H1 (cell line): ENCODE results near the gene RBMS1. TPM values are rescaled to one million over a fixed set of nuclear protein-coding genes. Genes with fewer than 3 reads are reported as not detected.

Experiments
- CTCF ChIA-PET: fragments of 300-600 bp; sonication (Branson Sonifier 250); formaldehyde crosslinking; loops from one replicate; lab custom pipeline; 2021; ENCODE audit not compliant: partially characterized antibody; lab: Charles Lee
- POLR2A ChIA-PET: fragments of 300-600 bp; sonication (Branson Sonifier 250); formaldehyde crosslinking; loops from one replicate; lab custom pipeline; 2021; ENCODE audit warnings: inconsistent platforms; ENCODE audit not compliant: partially characterized antibody; lab: Charles Lee
- DNase-seq, 2 experiments: peaks; one replicate each; pipeline versions ENCODE4 v3.0.0 to v3.0.0-alpha.2; 2010 to 2022; ENCODE audit warnings: low spot score in 2 of 2, low read depth in 1 of 2, mixed read lengths in 1 of 2
- FAIRE-seq: peaks from 2 replicates; lab custom pipeline; 2011; peaks lifted over from hg19 to GRCh38; lab: Jason Lieb, UNC
- H2AFZ ChIP-seq: 2 replicates; pipeline ENCODE4 v1.8.1; 2012; ENCODE audit warnings: low read length, inconsistent platforms
- H2AK5ac ChIP-seq: 2 replicates; pipeline ENCODE4 v1.6.1; 2013; ENCODE audit warnings: low read depth, low read length
- H2BK120ac ChIP-seq: replicated peaks from 2 replicates; pipeline ENCODE3; 2013; ENCODE audit warnings: low read depth, low read length, inconsistent platforms
- H2BK12ac ChIP-seq: 2 replicates; pipeline ENCODE4 v1.6.1; 2013; ENCODE audit warnings: low read depth, low read length
- H2BK15ac ChIP-seq: 2 replicates; pipeline ENCODE4 v1.6.1; 2013; ENCODE audit warnings: low read length
- H2BK20ac ChIP-seq: 2 replicates; pipeline ENCODE4 v1.6.1; 2013; ENCODE audit warnings: low read length
- H2BK5ac ChIP-seq: 2 replicates; pipeline ENCODE4 v1.6.1; 2013; ENCODE audit warnings: low read depth, low read length
- H3K14ac ChIP-seq: 2 replicates; pipeline ENCODE4 v1.6.1; 2013; ENCODE audit warnings: inconsistent platforms; ENCODE audit not compliant: insufficient read length
- H3K18ac ChIP-seq: 2 replicates; pipeline ENCODE4 v1.6.1; 2013; ENCODE audit warnings: low read length; ENCODE audit errors: extremely low read depth
- H3K23ac ChIP-seq: 2 replicates; pipeline ENCODE4 v1.6.1; 2013; ENCODE audit warnings: inconsistent platforms; ENCODE audit not compliant: insufficient read length
- H3K23me2 ChIP-seq: 2 replicates; pipeline ENCODE4 v1.6.1; 2013; ENCODE audit warnings: low read depth, low read length
- H3K27ac ChIP-seq: 2 replicates; pipeline ENCODE4 v1.6.1; 2011; ENCODE audit warnings: low read depth, low read length, inconsistent platforms
- H3K27me3 ChIP-seq, 4 experiments: replicated peaks in 1 of 4; 1 replicate in 1 of 4; 2 replicates in 3 of 4; pipeline versions ENCODE4 v1.6.1 to v1.8.1; 2011 to 2013; ENCODE audit warnings: low read length in 3 of 4, mild to moderate bottlenecking in 3 of 4, inconsistent platforms in 2 of 4, mixed read lengths in 2 of 4, moderate library complexity in 1 of 4; ENCODE audit not compliant: control insufficient read depth in 3 of 4, insufficient read depth in 3 of 4; ENCODE audit errors: extremely low read depth in 1 of 4
- H3K36me3 ChIP-seq, 4 experiments: 2 replicates each; pipeline versions ENCODE4 v1.6.1 to v1.8.1; 2011 to 2013; ENCODE audit warnings: mild to moderate bottlenecking in 4 of 4, low read length in 3 of 4, moderate library complexity in 2 of 4, control low read depth in 1 of 4, inconsistent platforms in 1 of 4; ENCODE audit not compliant: insufficient read depth in 4 of 4, control insufficient read depth in 2 of 4
- H3K4ac ChIP-seq: replicated peaks from 2 replicates; pipeline ENCODE3; 2013; ENCODE audit warnings: low read length, low read depth, mixed read lengths, inconsistent platforms; ENCODE audit not compliant: insufficient read length
- H3K4me1 ChIP-seq, 4 experiments: replicated peaks in 1 of 4; 1 replicate in 1 of 4; 2 replicates in 3 of 4; pipeline versions ENCODE4 v1.6.1 to v1.8.1; 2011 to 2013; ENCODE audit warnings: low read length in 3 of 4, inconsistent platforms in 2 of 4, mixed read lengths in 1 of 4; ENCODE audit not compliant: insufficient read depth in 4 of 4, control insufficient read depth in 3 of 4
- H3K4me2 ChIP-seq, 2 experiments: 2 replicates each; pipeline versions ENCODE4 v1.6.1 to v1.8.1; 2011 to 2013; ENCODE audit warnings: low read depth in 2 of 2, low read length in 2 of 2, control low read depth in 1 of 2, inconsistent platforms in 1 of 2, mild to moderate bottlenecking in 1 of 2; ENCODE audit not compliant: insufficient read depth in 1 of 2
- H3K4me3 ChIP-seq, 4 experiments: fragments of 200-600, 300-600 bp in 1 of 4; sonication (generic), shearing (Covaris generic), sonication (Bioruptor Twin) in 1 of 4; 2 replicates each; pipeline versions ENCODE4 v1.5.1 to v1.8.1; 2011 to 2016; ENCODE audit warnings: low read length in 4 of 4, low read depth in 3 of 4, control low read depth in 2 of 4, inconsistent platforms in 2 of 4, mild to moderate bottlenecking in 2 of 4, mixed read lengths in 1 of 4, moderate library complexity in 1 of 4; ENCODE audit not compliant: insufficient read depth in 2 of 4; ENCODE audit errors: extremely low read depth in 1 of 4
- H3K56ac ChIP-seq: replicated peaks from 2 replicates; pipeline ENCODE3; 2013; ENCODE audit warnings: low read depth, mild to moderate bottlenecking, mixed read lengths, low read length, inconsistent platforms; ENCODE audit not compliant: insufficient read length
- H3K79me1 ChIP-seq: 2 replicates; pipeline ENCODE4 v1.6.1; 2013; ENCODE audit warnings: low read depth, low read length, control low read depth
- H3K79me2 ChIP-seq, 2 experiments: 2 replicates each; pipeline versions ENCODE4 v1.6.1 to v1.8.1; 2012 to 2013; ENCODE audit warnings: low read length in 2 of 2, mild to moderate bottlenecking in 2 of 2, inconsistent platforms in 1 of 2; ENCODE audit not compliant: insufficient read depth in 2 of 2, control insufficient read depth in 1 of 2
- H3K9ac ChIP-seq, 4 experiments: replicated peaks in 1 of 4; 1 replicate in 1 of 4; 2 replicates in 3 of 4; pipeline versions ENCODE4 v1.6.1 to v1.8.1; 2011 to 2013; ENCODE audit warnings: low read depth in 3 of 4, low read length in 3 of 4, control low read depth in 2 of 4, mild to moderate bottlenecking in 2 of 4, moderate library complexity in 2 of 4, inconsistent platforms in 1 of 4; ENCODE audit errors: extremely low read depth in 1 of 4
- H3K9me3 ChIP-seq, 2 experiments: 2 replicates each; pipeline versions ENCODE4 v1.6.1 to v1.8.1; 2012 to 2013; ENCODE audit warnings: mild to moderate bottlenecking in 2 of 2, moderate library complexity in 2 of 2, control low read depth in 1 of 2, inconsistent platforms in 1 of 2, low read depth in 1 of 2, low read length in 1 of 2, mixed read lengths in 1 of 2; ENCODE audit not compliant: insufficient read depth in 2 of 2
- H4K20me1 ChIP-seq, 2 experiments: replicated peaks in 1 of 2; 2 replicates each; pipeline versions ENCODE3 to v1.8.1; 2011 to 2013; ENCODE audit warnings: inconsistent platforms in 2 of 2, low read length in 2 of 2, mild to moderate bottlenecking in 1 of 2; ENCODE audit not compliant: insufficient read depth in 2 of 2, control insufficient read depth in 1 of 2
- H4K5ac ChIP-seq: 2 replicates; pipeline ENCODE4 v1.6.1; 2013; ENCODE audit warnings: low read length, low read depth, mixed read lengths, inconsistent platforms; ENCODE audit not compliant: insufficient read length
- H4K8ac ChIP-seq: 2 replicates; pipeline ENCODE4 v1.8.0; 2013; ENCODE audit warnings: mild to moderate bottlenecking, moderate library complexity, low read length, inconsistent platforms; ENCODE audit not compliant: insufficient read depth; ENCODE audit errors: extremely low read depth
- H4K91ac ChIP-seq: replicated peaks from 2 replicates; pipeline ENCODE3; 2013; ENCODE audit warnings: low read length, mixed read lengths, inconsistent platforms; ENCODE audit not compliant: insufficient read length
- CBX5 ChIP-seq: fragments of 300-800, 300-1000 bp; sonication (generic); IDR thresholded peaks from 2 replicates; pipeline ENCODE4 v1.7.1; 2016; ENCODE audit warnings: antibody characterized with exemption, low read length, low read depth
- CEBPB ChIP-seq: IDR thresholded peaks from 2 replicates; pipeline ENCODE4 v1.6.1; 2012; ENCODE audit warnings: low read depth, low read length
- CHD1 ChIP-seq: IDR thresholded peaks from 2 replicates; pipeline ENCODE4 v1.6.1; 2012; ENCODE audit warnings: low read depth, low read length, improper control_type of control experiment
- EZH2 ChIP-seq: fragments of 200-600 bp; sonication (generic); IDR thresholded peaks from 2 replicates; pipeline ENCODE4 v1.7.1; 2012; ENCODE audit warnings: low read depth, mild to moderate bottlenecking, moderate library complexity, low read length, inconsistent platforms; ENCODE audit not compliant: severe bottlenecking
- GTF2F1 ChIP-seq: IDR thresholded peaks from 2 replicates; pipeline ENCODE4 v1.6.1; 2012; ENCODE audit warnings: low read depth, low read length, improper control_type of control experiment, borderline replicate concordance
- JUND ChIP-seq: IDR thresholded peaks from 2 replicates; pipeline ENCODE4 v1.6.1; 2011; ENCODE audit warnings: mild to moderate bottlenecking, improper control_type of control experiment, low read length
- POLR2A ChIP-seq, 2 experiments: IDR thresholded peaks; 1 replicate in 1 of 2; 2 replicates in 1 of 2; pipeline ENCODE4 v1.6.1; 2011; ENCODE audit warnings: low read depth in 2 of 2, low read length in 2 of 2, mild to moderate bottlenecking in 2 of 2; ENCODE audit errors: control extremely low read depth in 1 of 2
- RAD21 ChIP-seq, 2 experiments: IDR thresholded peaks in 1 of 2; conservative IDR thresholded peaks in 1 of 2; 2 replicates each; pipeline ENCODE4 v1.6.1; 2011; ENCODE audit warnings: low read depth in 2 of 2, low read length in 2 of 2, improper control_type of control experiment in 1 of 2, inconsistent platforms in 1 of 2, mild to moderate bottlenecking in 1 of 2, moderate library complexity in 1 of 2
- RBBP5 ChIP-seq: IDR thresholded peaks from 2 replicates; pipeline ENCODE4 v1.7.1; 2012; ENCODE audit warnings: low read depth, mild to moderate bottlenecking, inconsistent platforms, low read length, moderate library complexity, borderline replicate concordance
- RNF2 ChIP-seq: fragments of 200-900, 300-1000 bp; sonication (generic); IDR thresholded peaks from 2 replicates; pipeline ENCODE4 v1.7.1; 2016; ENCODE audit warnings: borderline replicate concordance, low read depth, mild to moderate bottlenecking, antibody characterized with exemption, low read length; ENCODE audit not compliant: poor library complexity, severe bottlenecking; ENCODE audit errors: missing control alignments
- SIRT6 ChIP-seq: IDR thresholded peaks from one replicate; pipeline ENCODE4 v1.7.1; 2012; ENCODE audit warnings: low read length, inconsistent platforms
- SP4 ChIP-seq: IDR thresholded peaks from 2 replicates; pipeline ENCODE4 v1.6.1; 2012; ENCODE audit warnings: low read length, inconsistent platforms
- YY1 ChIP-seq: IDR thresholded peaks from 2 replicates; pipeline ENCODE4 v1.6.1; 2011; ENCODE audit warnings: low read depth, mild to moderate bottlenecking, low read length
- WGBS, 2 experiments: shearing (Covaris generic) in 1 of 2; methylation state at CpG; one replicate each; pipeline versions ENCODE4 v1.1.6 to v1.1.7; 2013 to 2015; ENCODE audit warnings: low lambda C conversion rate in 2 of 2, mixed read lengths in 2 of 2, inconsistent platforms in 1 of 2, low coverage in 1 of 2, missing lambda C conversion rate in 1 of 2; ENCODE audit not compliant: insufficient replicate concordance in 2 of 2, insufficient coverage in 1 of 2, insufficient read length in 1 of 2; ENCODE audit errors: extremely low coverage in 1 of 2, missing lambda C conversion rate in 1 of 2; 5-methylcytosine and 5-hydroxymethylcytosine counted together
- polyA plus RNA-seq, 7 experiments: library from polyadenylated mRNA; depleted of rRNA in 3 of 7; stranded (reverse) in 5 of 7; unstranded in 2 of 7; fragments of >200 nt in 5 of 7; fragments of 200-250 nt in 2 of 7; gene quantifications; 1 replicate in 5 of 7; 2 replicates in 1 of 7; 4 replicates in 1 of 7; pipeline versions ENCODE4 v1.2.1 to v1.2.3, GENCODE V29; 2011 to 2013; ENCODE audit warnings: missing spikeins in 2 of 7, mixed read lengths in 2 of 7
- total RNA-seq: library from RNA; stranded (reverse); fragmentation: NEBNext Ultra II Directional; extraction: Animal tissue kit (Norgen Biotek cat#: 25700); gene quantifications from 2 replicates; pipeline ENCODE4 v1.2.1, GENCODE V29; 2021
- TF ChIP-seq, protein P1 (sequence below): IDR thresholded peaks from 2 replicates; pipeline ENCODE4 v1.6.1; 2011; ENCODE audit warnings: low read length, improper control_type of control experiment

Gene RBMS1
- total and polyA plus RNA-seq, 2 of the 8 experiments (the other 6 are each of a cell fraction or from before 2014, with no cell fraction given): 53.7 to 60.0 TPM

DNA sequence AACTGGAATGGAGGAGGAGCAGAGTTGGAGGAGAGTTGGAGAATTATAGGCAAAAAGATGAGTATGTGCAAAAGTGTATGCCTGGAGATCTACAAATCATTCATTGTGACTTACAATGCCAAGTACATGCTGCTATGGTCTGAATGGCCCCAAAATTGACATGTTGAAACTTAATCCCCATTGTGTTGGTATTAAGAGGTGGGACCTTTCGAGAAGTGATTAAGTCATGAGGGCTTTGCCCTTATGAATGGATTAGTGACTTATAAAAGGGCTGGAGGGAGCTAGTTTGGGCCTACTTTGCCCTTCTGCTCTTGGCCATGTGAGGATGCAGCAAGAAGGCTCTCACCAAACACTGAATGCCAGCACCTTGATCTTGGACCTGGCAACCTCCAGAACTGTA lies 6.3 kb upstream of the RBMS1 start:
- Histone ChIP-seq H3K23me2 (no peaks in the 10 kb centered on the region; the same call in 1 of the 2 replicates), H2AFZ (no peak overlapping the region), H3K56ac (no peak overlapping the region), H3K14ac (no peak overlapping the region), H4K91ac (no peak overlapping the region), H2AK5ac (no peak overlapping the region), H3K27me3 (no peaks in the 10 kb centered on the region), H3K18ac (no peak overlapping the region), H2BK15ac (no peak overlapping the region), H3K4me3 (no peak overlapping the region), H3K4ac (no peak overlapping the region), H2BK12ac (no peak overlapping the region), H3K23ac (no peak overlapping the region), H3K79me2 (no peaks in the 10 kb centered on the region), H3K9ac (no peak overlapping the region), H3K4me2 (no peak overlapping the region), H4K8ac (no peak overlapping the region), H2BK120ac (no peak overlapping the region), H2BK5ac (no peak overlapping the region), H3K36me3 (no peaks in the 10 kb centered on the region; a peak in 1 of 8 replicates), H3K27ac (no peak overlapping the region), H3K9me3 (no peaks in the 10 kb centered on the region), H4K5ac (no peak overlapping the region), H3K4me1 (no peaks in the 10 kb centered on the region), H4K20me1 (no peaks in the 10 kb centered on the region), H3K79me1 (no peaks in the 10 kb centered on the region), H2BK20ac (no peak overlapping the region)
- FAIRE-seq (no peak), DNase-seq (no peak)
- ChIA-PET POLR2A (no interaction called here), CTCF (interaction anchor here (1.1 kb wide), 1 partner anchor 176 kb away, joined by 3 read pairs; no protein-coding TSS in a partner anchor)
- 82% methylated on average over 1 of the region's 1 CpG; no CpG with 5 or more reads in 1 of the 2 experiments for WGBS, 2 experiments
- TF ChIP-seq CEBPB (no peak), JUND (no peak), GTF2F1 (no peak), RNF2 (no peak), RAD21 (IDR thresholded peaks at IDR 0.05 in 1 of 2, conservative IDR thresholded peaks at IDR 0.05 in 1 of 2; ENCODE audit: low read depth in 2 of 2, low read length in 2 of 2) (no peak), EZH2 (no peak), CHD1 (no peak), CBX5 (no peak), YY1 (no peak), SP4 (no peak), POLR2A (IDR thresholded peaks at IDR 0.05; ENCODE audit: control extremely low read depth in 1 of 2, low read depth in 2 of 2, low read length in 2 of 2) (no peak), RBBP5 (no peak), SIRT6 (no peak)
- TF ChIP-seq, protein P1, sequence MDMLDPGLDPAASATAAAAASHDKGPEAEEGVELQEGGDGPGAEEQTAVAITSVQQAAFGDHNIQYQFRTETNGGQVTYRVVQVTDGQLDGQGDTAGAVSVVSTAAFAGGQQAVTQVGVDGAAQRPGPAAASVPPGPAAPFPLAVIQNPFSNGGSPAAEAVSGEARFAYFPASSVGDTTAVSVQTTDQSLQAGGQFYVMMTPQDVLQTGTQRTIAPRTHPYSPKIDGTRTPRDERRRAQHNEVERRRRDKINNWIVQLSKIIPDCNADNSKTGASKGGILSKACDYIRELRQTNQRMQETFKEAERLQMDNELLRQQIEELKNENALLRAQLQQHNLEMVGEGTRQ: no peak
